Measurements from ENCODE around the gene GTF3A.

GTF3A gene

DNA sequence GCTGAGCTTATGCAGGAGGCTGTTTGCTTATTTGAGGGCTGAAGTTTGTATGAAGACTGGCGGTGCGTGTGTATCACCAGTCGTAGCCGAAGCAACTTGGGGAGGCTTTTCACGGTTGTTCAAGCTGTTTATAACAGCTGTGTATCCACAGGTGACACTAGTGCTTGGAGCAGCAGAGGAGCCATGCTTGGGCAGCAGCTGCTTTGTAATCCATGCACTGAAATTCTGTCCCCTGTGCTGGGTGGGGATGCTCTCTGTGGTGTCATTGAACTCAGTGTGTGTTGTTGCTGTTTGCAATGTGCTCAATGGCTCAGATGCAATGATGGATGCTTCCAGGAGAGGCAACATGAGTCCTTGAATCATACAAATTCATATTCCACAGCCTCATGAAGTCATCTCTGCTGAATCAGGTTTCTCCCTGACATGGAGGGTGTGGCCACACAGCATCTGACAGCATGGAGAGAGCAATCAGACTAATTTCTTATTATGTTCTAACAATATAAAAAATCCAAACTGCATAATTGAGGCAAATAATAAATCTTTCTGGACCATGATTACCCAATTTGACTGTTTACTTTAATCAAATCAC is 18.8 kb upstream of the GTF3A start:
- no peak overlapping the region for H3K27ac ChIP-seq
- TF ChIP-seq ZFX (IDR thresholded peaks at IDR 0.05; ENCODE audit: borderline replicate concordance) = no peak
- TF ChIP-seq, protein P1, sequence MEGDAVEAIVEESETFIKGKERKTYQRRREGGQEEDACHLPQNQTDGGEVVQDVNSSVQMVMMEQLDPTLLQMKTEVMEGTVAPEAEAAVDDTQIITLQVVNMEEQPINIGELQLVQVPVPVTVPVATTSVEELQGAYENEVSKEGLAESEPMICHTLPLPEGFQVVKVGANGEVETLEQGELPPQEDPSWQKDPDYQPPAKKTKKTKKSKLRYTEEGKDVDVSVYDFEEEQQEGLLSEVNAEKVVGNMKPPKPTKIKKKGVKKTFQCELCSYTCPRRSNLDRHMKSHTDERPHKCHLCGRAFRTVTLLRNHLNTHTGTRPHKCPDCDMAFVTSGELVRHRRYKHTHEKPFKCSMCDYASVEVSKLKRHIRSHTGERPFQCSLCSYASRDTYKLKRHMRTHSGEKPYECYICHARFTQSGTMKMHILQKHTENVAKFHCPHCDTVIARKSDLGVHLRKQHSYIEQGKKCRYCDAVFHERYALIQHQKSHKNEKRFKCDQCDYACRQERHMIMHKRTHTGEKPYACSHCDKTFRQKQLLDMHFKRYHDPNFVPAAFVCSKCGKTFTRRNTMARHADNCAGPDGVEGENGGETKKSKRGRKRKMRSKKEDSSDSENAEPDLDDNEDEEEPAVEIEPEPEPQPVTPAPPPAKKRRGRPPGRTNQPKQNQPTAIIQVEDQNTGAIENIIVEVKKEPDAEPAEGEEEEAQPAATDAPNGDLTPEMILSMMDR (IDR thresholded peaks at IDR 0.05) = no peak

DNA sequence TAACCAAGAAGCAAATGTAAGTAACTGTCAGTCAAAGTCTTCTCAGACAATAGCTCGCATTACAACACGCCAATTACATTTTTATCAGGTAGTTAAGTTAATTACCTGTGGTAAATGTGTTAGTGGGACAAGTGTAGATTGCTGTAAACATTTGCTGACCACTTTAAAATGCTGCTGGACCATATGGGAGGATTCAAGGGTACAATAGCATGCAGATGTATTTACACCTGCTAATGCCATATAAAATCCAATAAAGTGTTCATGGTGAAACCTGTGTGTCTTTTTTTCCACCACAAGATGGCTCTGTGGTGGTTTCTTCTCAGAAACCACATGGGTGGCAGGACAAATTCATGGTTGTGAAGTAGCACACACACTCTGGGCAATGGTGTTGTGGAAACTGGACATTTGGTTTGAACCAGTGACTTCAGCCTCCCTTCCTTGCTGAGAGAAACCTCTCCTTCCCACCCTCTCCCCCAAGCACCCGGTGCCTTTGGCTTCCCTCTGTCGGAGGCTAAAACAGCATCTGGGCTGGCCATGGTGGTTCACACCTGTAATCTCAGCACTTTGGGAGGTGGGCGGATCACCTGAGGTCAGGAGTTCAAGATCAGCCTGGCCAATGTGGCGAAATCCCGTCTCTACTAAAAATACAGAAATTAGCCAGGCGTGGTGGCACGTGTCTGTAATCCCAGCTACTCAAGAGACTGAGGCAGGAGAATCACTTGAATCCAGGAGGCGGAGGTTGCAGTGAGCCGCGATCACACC is 18.1 kb upstream of the GTF3A start:
- TF ChIP-seq, protein P1 (IDR thresholded peaks at IDR 0.05) = peak; percentile 75
- no peak for TF ChIP-seq ZFX (IDR thresholded peaks at IDR 0.05; ENCODE audit: borderline replicate concordance)
- H3K27ac ChIP-seq = no peak overlapping the region

DNA sequence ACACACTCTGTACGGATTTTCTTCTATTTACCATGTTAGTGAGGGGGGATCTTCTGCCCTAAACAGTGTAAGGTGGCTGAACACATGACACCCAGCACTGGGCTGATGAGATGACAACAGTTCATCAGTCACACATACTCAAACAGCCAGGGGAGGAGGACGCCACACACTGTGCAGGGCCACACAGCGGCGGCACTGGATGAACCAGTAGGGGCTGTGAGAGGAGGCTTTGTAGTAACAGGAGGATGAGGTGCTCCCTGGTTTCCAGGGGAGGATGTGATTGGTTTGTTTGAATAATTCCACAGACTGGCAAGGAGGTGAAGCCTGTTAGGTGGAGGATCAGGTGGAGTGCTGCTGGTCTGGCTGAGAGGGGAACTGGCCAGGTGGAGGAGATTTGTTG is 16.3 kb upstream of the GTF3A start:
- TF ChIP-seq, protein P1 (IDR thresholded peaks at IDR 0.05) = no peak
- TF ChIP-seq ZFX (IDR thresholded peaks at IDR 0.05; ENCODE audit: borderline replicate concordance) = no peak
- H3K27ac ChIP-seq = no peak overlapping the region

DNA sequence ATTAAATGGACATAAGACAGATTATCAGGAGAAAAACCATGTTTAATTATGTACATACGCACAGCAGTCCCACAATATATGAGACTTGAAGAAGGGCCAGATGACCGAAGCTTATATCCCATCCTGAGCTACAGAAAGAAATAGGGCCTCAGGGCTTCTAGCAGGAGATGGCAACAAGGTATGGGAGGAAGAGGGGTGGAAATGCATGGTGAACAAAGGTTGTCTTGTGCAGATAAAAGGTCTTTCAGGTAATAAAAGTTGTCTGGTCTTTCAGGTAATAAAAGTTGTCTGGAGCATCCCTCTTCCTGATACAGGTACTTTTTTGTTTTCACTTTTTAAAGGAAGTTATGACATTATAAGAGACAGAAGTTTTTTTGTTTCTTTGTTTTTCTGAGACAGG is 15.4 kb upstream of the GTF3A start:
- TF ChIP-seq ZFX (IDR thresholded peaks at IDR 0.05; ENCODE audit: borderline replicate concordance) = no peak
- TF ChIP-seq, protein P1 (IDR thresholded peaks at IDR 0.05) = no peak
- H3K27ac ChIP-seq = no peak overlapping the region

DNA sequence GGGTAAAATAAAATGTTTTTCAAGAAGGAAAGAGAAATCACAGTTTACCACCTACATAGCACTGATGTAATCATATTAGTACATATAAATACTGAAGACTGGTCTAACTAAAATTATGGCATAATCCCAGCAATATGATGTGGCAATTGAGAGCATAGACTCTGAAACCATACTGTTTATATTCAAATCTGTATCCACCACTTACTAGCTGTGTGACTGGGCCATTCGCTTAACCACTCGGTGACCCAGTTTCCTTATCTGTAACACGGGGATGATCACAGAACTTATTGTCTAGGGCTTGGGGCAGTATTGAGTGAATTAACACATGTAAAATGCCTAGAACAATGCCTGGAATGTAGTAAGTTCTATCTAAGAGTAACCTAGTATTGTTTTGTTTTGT is 13.1 kb upstream of the GTF3A start:
- TF ChIP-seq, protein P1 (IDR thresholded peaks at IDR 0.05) = no peak
- no peak for TF ChIP-seq ZFX (IDR thresholded peaks at IDR 0.05; ENCODE audit: borderline replicate concordance)
- H3K27ac ChIP-seq = no peak overlapping the region

DNA sequence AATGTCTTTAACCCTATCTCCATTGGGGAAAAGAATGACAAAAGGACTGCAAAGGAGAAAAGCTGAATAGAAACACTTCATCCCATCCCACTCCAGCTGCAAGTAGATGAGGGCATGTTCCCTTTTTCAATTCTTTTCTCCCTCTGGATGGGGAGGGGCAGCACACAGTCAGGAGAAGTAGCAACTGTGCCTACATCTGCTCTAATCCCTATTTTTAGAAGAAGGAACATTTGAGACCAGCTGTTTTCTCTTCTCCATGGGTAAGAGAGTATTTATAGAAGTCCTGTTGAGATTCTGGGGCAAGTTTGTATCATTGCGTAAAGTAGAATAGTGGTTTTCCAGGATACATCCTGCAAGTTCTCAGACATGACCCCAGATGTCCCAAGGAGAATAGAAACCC is 9.3 kb upstream of the GTF3A start:
- TF ChIP-seq, protein P1 (IDR thresholded peaks at IDR 0.05) = no peak
- no peak for TF ChIP-seq ZFX (IDR thresholded peaks at IDR 0.05; ENCODE audit: borderline replicate concordance)
- no peak overlapping the region for H3K27ac ChIP-seq

DNA sequence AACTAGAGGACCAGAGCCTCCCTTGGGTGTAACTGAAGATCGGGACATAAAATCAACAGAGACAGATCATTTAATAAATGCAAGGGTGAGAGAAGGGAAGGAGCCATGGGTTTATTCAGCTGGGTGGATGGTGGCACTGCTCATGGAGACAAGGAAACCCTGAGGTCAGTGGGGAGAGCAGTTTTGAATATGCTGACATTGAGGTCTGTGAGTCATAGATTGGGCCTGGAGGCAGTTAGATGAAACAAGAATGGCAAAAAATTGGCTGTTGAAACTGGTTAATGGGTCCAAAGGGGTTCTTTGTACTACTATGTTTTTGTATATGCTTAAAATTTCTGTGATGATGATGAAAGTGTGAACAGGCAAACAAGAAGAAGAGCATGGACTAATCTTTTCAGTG is 5.1 kb upstream of the GTF3A start:
- H3K27ac ChIP-seq = no peak overlapping the region

More for the DNA sequence above, 5.1 kb upstream of the GTF3A start:
- no peak for TF ChIP-seq ZFX (IDR thresholded peaks at IDR 0.05; ENCODE audit: borderline replicate concordance)
- TF ChIP-seq, protein P1 (IDR thresholded peaks at IDR 0.05) = no peak

Data from 22Rv1 (cell line).